Endothelial cell of umbilical vein (primary cell): ENCODE results near the gene MRPL48. TPM values are rescaled to one million over a fixed set of nuclear protein-coding genes. Genes with fewer than 3 reads are reported as not detected.

Source experiments
- BruUV-seq: library from RNA; stranded (reverse); fragments of 400-500 nt; replicated peaks from 2 replicates; lab custom pipeline; 2021; lab: Mats Ljungman, UMichigan
- CTCF ChIA-PET: fragments of 300-600, 350-600 bp; sonication (Branson Sonifier 250); formaldehyde crosslinking; loops from one replicate; lab custom pipeline; 2021; ENCODE audit warnings: antibody characterized with exemption, inconsistent platforms; lab: Charles Lee
- POLR2A ChIA-PET: fragments of 300-600, 350-600 bp; sonication (Branson Sonifier 250); formaldehyde crosslinking; loops from one replicate; lab custom pipeline; 2021; ENCODE audit warnings: antibody characterized with exemption, inconsistent platforms; lab: Charles Lee
- DNase-seq: peaks from one replicate; pipeline ENCODE4 v3.0.0-alpha.2; 2011; ENCODE audit warnings: low read depth, low spot score
- FAIRE-seq: peaks from 2 replicates; lab custom pipeline; 2011; peaks lifted over from hg19 to GRCh38; lab: Jason Lieb, UNC
- H2AFZ ChIP-seq: 2 replicates; pipeline ENCODE4 v1.6.0; 2012; ENCODE audit warnings: low read depth, low read length, control low read depth, inconsistent platforms
- H3K27ac ChIP-seq: 2 replicates; pipeline ENCODE4 v1.5.1; 2011; ENCODE audit warnings: low read depth, mild to moderate bottlenecking, control low read depth, low read length, moderate library complexity; ENCODE audit not compliant: insufficient read depth
- H3K27me3 ChIP-seq, 2 experiments: 2 replicates each; pipeline versions ENCODE4 v1.6.0 to v1.6.1; 2011; ENCODE audit warnings: low read length in 2 of 2, mixed read lengths in 1 of 2; ENCODE audit not compliant: control insufficient read depth in 2 of 2, insufficient read depth in 2 of 2
- H3K36me3 ChIP-seq, 2 experiments: 2 replicates in 1 of 2; 3 replicates in 1 of 2; pipeline ENCODE4 v1.5.1; 2011; ENCODE audit warnings: low read length in 2 of 2, mild to moderate bottlenecking in 1 of 2, moderate library complexity in 1 of 2; ENCODE audit not compliant: control insufficient read depth in 2 of 2, insufficient read depth in 2 of 2; ENCODE audit errors: extremely low read depth in 1 of 2
- H3K4me1 ChIP-seq: 3 replicates; pipeline ENCODE4 v1.5.1; 2011; ENCODE audit warnings: mild to moderate bottlenecking, low read length; ENCODE audit not compliant: control insufficient read depth, insufficient read depth; ENCODE audit errors: extremely low read depth
- H3K4me2 ChIP-seq: 2 replicates; pipeline ENCODE4 v1.6.1; 2011; ENCODE audit warnings: low read length, control low read depth, mixed read lengths; ENCODE audit not compliant: insufficient read depth
- H3K4me3 ChIP-seq, 3 experiments: fragments of 200-600 bp in 1 of 3; sonication (generic), shearing (Covaris generic) in 1 of 3; replicated peaks in 1 of 3; 2 replicates each; pipeline ENCODE4 v1.5.1; 2011 to 2016; ENCODE audit warnings: control low read depth in 3 of 3, low read length in 3 of 3, mild to moderate bottlenecking in 2 of 3, inconsistent platforms in 1 of 3, low read depth in 1 of 3, moderate library complexity in 1 of 3; ENCODE audit not compliant: insufficient read depth in 1 of 3
- H3K79me2 ChIP-seq: 2 replicates; pipeline ENCODE4 v1.6.0; 2012; ENCODE audit warnings: low read length, inconsistent platforms; ENCODE audit not compliant: control insufficient read depth, insufficient read depth
- H3K9ac ChIP-seq: replicated peaks from 2 replicates; pipeline ENCODE3; 2011; ENCODE audit warnings: low read length, control low read depth; ENCODE audit not compliant: insufficient read depth; ENCODE audit errors: extremely low read depth
- H3K9me1 ChIP-seq: replicated peaks from 3 replicates; pipeline ENCODE4 v1.6.0; 2011; ENCODE audit warnings: mild to moderate bottlenecking, low read length; ENCODE audit not compliant: control insufficient read depth, insufficient read depth; ENCODE audit errors: extremely low read depth
- H3K9me3 ChIP-seq: replicated peaks from 2 replicates; pipeline ENCODE4 v1.5.1; 2012; ENCODE audit warnings: low read length, inconsistent platforms; ENCODE audit not compliant: control insufficient read depth, insufficient read depth
- H4K20me1 ChIP-seq: replicated peaks from 2 replicates; pipeline ENCODE3; 2011; ENCODE audit warnings: mild to moderate bottlenecking, low read length; ENCODE audit not compliant: control insufficient read depth, insufficient read depth; ENCODE audit errors: extremely low read depth
- CTCF ChIP-seq, 2 donors: IDR thresholded peaks; 1 replicate in 1 of 2; 2 replicates in 1 of 2; pipeline ENCODE4 v1.5.1; 2011; ENCODE audit warnings: low read length in 2 of 2, mild to moderate bottlenecking in 2 of 2, moderate library complexity in 2 of 2, control low read depth in 1 of 2, inconsistent platforms in 1 of 2, low read depth in 1 of 2; ENCODE audit not compliant: insufficient read depth in 1 of 2; ENCODE audit errors: extremely low read depth in 1 of 2
- EZH2 ChIP-seq: IDR thresholded peaks from 2 replicates; pipeline ENCODE4 v1.6.1; 2012; ENCODE audit warnings: borderline replicate concordance, low read depth, mild to moderate bottlenecking, moderate library complexity, low read length, inconsistent platforms; ENCODE audit not compliant: severe bottlenecking
- FOS ChIP-seq: IDR thresholded peaks from 2 replicates; pipeline ENCODE4 v1.6.1; 2011; ENCODE audit warnings: mild to moderate bottlenecking, low read length, moderate library complexity, borderline replicate concordance; ENCODE audit not compliant: insufficient read depth
- GATA2 ChIP-seq: IDR thresholded peaks from 2 replicates; pipeline ENCODE4 v1.7.0; 2011; ENCODE audit warnings: low read depth, mild to moderate bottlenecking, moderate library complexity, mixed read lengths, low read length; ENCODE audit not compliant: insufficient read length, insufficient read depth
- JUN ChIP-seq: IDR thresholded peaks from 2 replicates; pipeline ENCODE4 v1.6.1; 2011; ENCODE audit warnings: borderline replicate concordance, low read depth; ENCODE audit not compliant: insufficient read length, insufficient read depth
- MAX ChIP-seq: IDR thresholded peaks from 2 replicates; pipeline ENCODE4 v1.6.1; 2011; ENCODE audit not compliant: insufficient read depth, insufficient read length
- MYC ChIP-seq: IDR thresholded peaks from one replicate; pipeline ENCODE4 v1.6.1; 2011; ENCODE audit warnings: mild to moderate bottlenecking, low read depth, low read length
- POLR2A ChIP-seq: IDR thresholded peaks from 2 replicates; pipeline ENCODE4 v1.6.1; 2012; ENCODE audit warnings: low read depth, mild to moderate bottlenecking, control low read depth, low read length
- POLR2AphosphoS5 ChIP-seq: IDR thresholded peaks from 2 replicates; pipeline ENCODE4 v1.6.1; 2012; ENCODE audit warnings: low read depth, mild to moderate bottlenecking, control low read depth, low read length, moderate library complexity; ENCODE audit not compliant: insufficient read depth
- dilution Hi-C: fragments of 300-500 bp; cut with MboI; formaldehyde crosslinking; loops from one replicate; pipeline ENCODE4 v1.15.0; 2019; ENCODE audit warnings: low sequenced_read_pairs; ENCODE audit not compliant: extremely low pct_ligation_motif_present
- intact Hi-C: fragments of 100-400 bp; cut with micrococcal nuclease; formaldehyde crosslinking; loops from one replicate; pipeline ENCODE4 v1.10.0; 2022
- polyA plus RNA-seq, 4 experiments: library from polyadenylated mRNA; depleted of rRNA in 3 of 4; stranded (reverse) in 3 of 4; unstranded in 1 of 4; fragments of >200 nt; gene quantifications; 2 replicates each; pipeline versions ENCODE4 v1.2.1 to v1.2.3, GENCODE V29; 2011 to 2012; ENCODE audit warnings: missing spikeins in 1 of 4
- total RNA-seq: library from RNA; stranded (reverse); gene quantifications from 2 replicates; pipeline ENCODE4 v1.2.3, GENCODE V29; 2021

MRPL48 gene
- total and polyA plus RNA-seq, 2 donors (not counting 3 experiments of a cell fraction or from before 2014, with no cell fraction given), result 25.0 to 38.3 TPM

GRCh38 chr11:73808052-73808451, 20.4 kb downstream of the MRPL48 start:
- no peak for TF ChIP-seq MYC
- no peak for TF ChIP-seq GATA2
- TF ChIP-seq POLR2A, result no peak
- no peak for TF ChIP-seq POLR2AphosphoS5
- TF ChIP-seq JUN, result no peak
- TF ChIP-seq MAX, result no peak
- no peak for TF ChIP-seq FOS
- TF ChIP-seq EZH2, result no peak
- TF ChIP-seq CTCF (IDR thresholded peaks at IDR 0.05; ENCODE audit: extremely low read depth in 1 of 2, insufficient read depth in 1 of 2, low read depth in 1 of 2, low read length in 2 of 2), result no peak
- Histone ChIP-seq H3K9me1 (no peaks in the 10 kb centered on the region), H4K20me1 (no peaks in the 10 kb centered on the region), H3K9me3 (no peaks in the 10 kb centered on the region), H3K27ac (no peak overlapping the region), H3K4me2 (no peak overlapping the region), H3K36me3 (no peaks in the 10 kb centered on the region), H3K4me3 (no peak overlapping the region), H3K79me2 (no peaks in the 10 kb centered on the region), H2AFZ (no peak overlapping the region), H3K4me1 (no peaks in the 10 kb centered on the region), H3K27me3 (no peaks in the 10 kb centered on the region), H3K9ac (no peak overlapping the region)
- dilution Hi-C loops (no loop called here), intact Hi-C loops (no loop called here)
- CTCF ChIA-PET, result interaction anchor here (0.7 kb wide), 4 partner anchors 12 to 190 kb away, joined by 3 read pairs; no protein-coding TSS in a partner anchor
- POLR2A ChIA-PET, result no interaction called here
- BruUV-seq, result no TSS peak
- FAIRE-seq, result no peak
- DNase-seq, result no peak
